Esophagus mucosa (tissue), 1 donor: Measurements from ENCODE around the gene UVSSA. TPM values are rescaled to one million over a fixed set of nuclear protein-coding genes. Genes with fewer than 3 reads are reported as not detected.
"Not testable (repeated sequence)": the region's sequence is repeated elsewhere in the genome, so short reads cannot be mapped to it uniquely, and the experiment has no call there.

Experiments used
- ATAC-seq: fragments of 200-7000 bp; cut with Tn5 transposase; one replicate; pipeline ENCODE4 v1.9.1; 2020
- total RNA-seq: library from RNA; stranded (reverse); gene quantifications from one replicate; pipeline ENCODE4 v1.2.4, GENCODE V29; 2023
- donor health status: DM: yes; HTN: yes; CAD: no.

The UVSSA gene
- total RNA-seq, 1 donor from 2014 or later: 11.0 TPM

GRCh38 chr4:1330761-1331590, 16.0 kb upstream of the UVSSA start:
- ATAC-seq: no peak

- no peak for ATAC-seq
These were observed 15.2 kb upstream of the UVSSA start for GRCh38 chr4:1331591-1332353.

GRCh38 chr4:1332686-1333085, 14.3 kb upstream of the UVSSA start:
- peak; percentile 74 for ATAC-seq

GRCh38 chr4:1333256-1333655, 13.8 kb upstream of the UVSSA start:
- no peak for ATAC-seq

GRCh38 chr4:1333851-1334578, 13.0 kb upstream of the UVSSA start:
- not testable (repeated sequence) for ATAC-seq

GRCh38 chr4:1334579-1334895, 12.5 kb upstream of the UVSSA start:
- ATAC-seq: no peak

GRCh38 chr4:1335193-1335883, 11.7 kb upstream of the UVSSA start:
- ATAC-seq: not testable (repeated sequence)

GRCh38 chr4:1336088-1336491, 10.9 kb upstream of the UVSSA start:
- ATAC-seq: no peak

GRCh38 chr4:1337376-1337831, 9.6 kb upstream of the UVSSA start:
- ATAC-seq: peak; percentile 79

- ATAC-seq: no peak
These were observed 8.9 kb upstream of the UVSSA start for GRCh38 chr4:1337951-1338751.

GRCh38 chr4:1338752-1339414, 8.1 kb upstream of the UVSSA start:
- ATAC-seq: peak; percentile 2

GRCh38 chr4:1339489-1339888, 7.5 kb upstream of the UVSSA start:
- no peak for ATAC-seq

GRCh38 chr4:1340181-1340747, 6.7 kb upstream of the UVSSA start:
- ATAC-seq: no peak

GRCh38 chr4:1340861-1341260, 6.1 kb upstream of the UVSSA start:
- no peak for ATAC-seq

- no peak for ATAC-seq
These were observed 5.0 kb upstream of the UVSSA start for GRCh38 chr4:1342003-1342402.

GRCh38 chr4:1344696-1345095, 2.3 kb upstream of the UVSSA start:
- no peak for ATAC-seq

- ATAC-seq: peak; percentile 55
These were observed 866 bp upstream of the UVSSA start for GRCh38 chr4:1345903-1346780.

GRCh38 chr4:1347410-1347864, 429 bp downstream of the UVSSA start:
- peak; percentile 20 for ATAC-seq

GRCh38 chr4:1348014-1348513, 1.1 kb downstream of the UVSSA start:
- ATAC-seq: no peak
